Adrenal gland (tissue), 12 donors: ENCODE measurements around the gene NMRK1. TPM values are rescaled to one million over a fixed set of nuclear protein-coding genes. Genes with fewer than 3 reads are reported as not detected.

Experiments used
- DNase-seq, 7 donors: peaks; one replicate each; pipeline ENCODE4 v3.0.0-alpha.2; 2019 to 2020
- H3K27ac ChIP-seq, 5 donors: fragments of 200-600 bp; sonication (generic) in 4 of 5; 1 replicate in 3 of 5; 2 replicates in 2 of 5; pipeline versions ENCODE4 v1.5.1 to v1.8.0; 2016 to 2020; ENCODE audit warnings: mild to moderate bottlenecking in 1 of 5
- H3K27me3 ChIP-seq: fragments of 200-600 bp; 2 replicates; pipeline ENCODE4 v1.8.0; 2021
- H3K36me3 ChIP-seq, 2 donors: fragments of 200-600 bp; replicated peaks in 1 of 2; 1 replicate in 1 of 2; 2 replicates in 1 of 2; pipeline versions ENCODE4 v1.5.1 to v1.8.0; 2018 to 2022
- H3K4me1 ChIP-seq, 2 donors: fragments of 200-600 bp; replicated peaks in 1 of 2; 1 replicate in 1 of 2; 2 replicates in 1 of 2; pipeline versions ENCODE4 v1.5.1 to v1.8.0; 2018 to 2021
- H3K4me3 ChIP-seq, 4 donors: fragments of 200-600 bp; sonication (generic) in 3 of 4; one replicate each; pipeline ENCODE4 v1.5.1; 2016 to 2018
- H3K9me3 ChIP-seq, 3 donors: fragments of 200-600 bp; sonication (generic) in 1 of 3; replicated peaks in 1 of 3; 1 replicate in 2 of 3; 2 replicates in 1 of 3; pipeline versions ENCODE4 v1.5.1 to v1.8.0; 2016 to 2021
- POLR2A ChIP-seq, 2 donors: fragments of 450-650 bp; IDR thresholded peaks; one replicate each; pipeline ENCODE4 v1.6.1; 2017; ENCODE audit warnings: antibody characterized with exemption in 2 of 2, mild to moderate bottlenecking in 2 of 2, moderate library complexity in 1 of 2
- WGBS, 4 donors: extraction: QIAGEN DNeasy Blood & Tissue Kit in 2 of 4; methylation state at CpG; one replicate each; pipeline versions ENCODE4 v1.1.5 to v1.1.7; 2013 to 2017; 5-methylcytosine and 5-hydroxymethylcytosine counted together
- intact Hi-C, 2 donors: fragments of 100-400 bp; cut with DNase I; formaldehyde crosslinking; loops; one replicate each; pipeline versions ENCODE4 v1.14.1 to v1.15.0; 2022 to 2023
- polyA plus RNA-seq, 3 donors: library from polyadenylated mRNA; stranded (reverse); fragments of 200-250 nt in 2 of 3; fragments of 350-450 nt in 1 of 3; fragmentation: Illumina TruSeq in 1 of 3; extraction: RNeasy Lipid Tissue Mini Kit (QIAGEN cat#74804) in 1 of 3; gene quantifications; one replicate each; pipeline ENCODE4 v1.2.3, GENCODE V29; 2013 to 2014
- total RNA-seq, 9 donors: library from RNA; depleted of rRNA in 4 of 9; stranded (reverse); fragments of >200 nt in 4 of 9; fragments of 120-200 nt in 1 of 9; fragmentation: NEBNext Ultra II Directional in 1 of 9; extraction: Animal tissue kit (Norgen Biotek cat#: 25700) in 1 of 9; gene quantifications; one replicate each; pipeline versions ENCODE4 v1.1.0 to v1.2.4, GENCODE V29; 2013 to 2023
- TF ChIP-seq, protein P1 (sequence below), 6 experiments: fragments of 450-650 bp in 4 of 6; fragments of 200-600 bp in 2 of 6; sonication (generic) in 1 of 6; IDR thresholded peaks; 1 replicate in 5 of 6; 2 replicates in 1 of 6; pipeline versions ENCODE4 v1.5.1 to v1.8.0; 2016 to 2021; ENCODE audit warnings: antibody characterized with exemption in 6 of 6, mild to moderate bottlenecking in 2 of 6, moderate library complexity in 1 of 6
- donor health status: healthy with polysubstance abuse.
- donor health status: Bipolar disorder and iron deficiency.
- donor health status: DM: yes; HTN: yes; CAD: no.
- donor health status: DM: no; HTN: no; CAD: no.
- donor health status: DM: no; HTN: no; CAD: no.
- donor health status: DM: yes; HTN: yes; CAD: no.

The NMRK1 gene
- total and polyA plus RNA-seq, 12 donors, result 4.3 to 93.2 (median 21.3) TPM

DNA sequence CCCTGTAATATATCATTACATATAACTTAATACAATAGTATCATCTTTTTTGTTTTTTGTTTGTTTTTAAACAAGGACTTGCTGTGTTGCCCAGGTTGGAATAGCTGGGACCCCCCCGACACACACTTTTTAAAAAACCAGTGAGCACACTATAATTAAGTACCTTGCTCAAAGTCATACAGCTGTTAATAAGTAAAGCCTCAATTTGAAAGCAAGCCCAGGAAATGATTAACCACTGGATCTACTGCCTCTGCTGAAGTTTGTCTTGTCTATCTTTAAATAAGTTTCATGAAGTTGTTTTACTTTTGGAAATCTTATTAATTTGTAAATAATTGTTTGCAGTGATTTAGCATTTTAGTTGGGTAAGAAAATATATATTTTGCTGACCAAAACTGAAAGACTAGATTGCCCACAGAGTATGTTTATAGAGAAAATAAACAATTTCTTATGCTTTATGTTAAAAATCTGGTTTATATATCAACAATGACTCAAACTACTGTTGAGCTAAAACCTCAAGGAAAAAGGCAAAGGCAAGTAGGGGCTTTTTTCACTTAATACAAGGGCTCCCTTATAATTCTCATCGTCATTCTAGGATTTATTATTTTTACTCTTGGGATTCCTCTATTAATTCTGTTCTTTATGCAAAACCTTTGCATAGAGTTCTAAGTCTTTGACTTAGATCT is 54.0 kb downstream of the NMRK1 start:
- WGBS, 4 donors, result 69 to 83% (median 78%) methylated on average over 2 of the region's 2 CpGs
- peaks cover 0 to under 1% of the 10 kb centered on the region in 2 donors for H3K4me1 ChIP-seq
- no peak overlapping the region for H3K4me3 ChIP-seq
- no peak for DNase-seq
- no peaks in the 10 kb centered on the region for H3K27me3 ChIP-seq
- H3K9me3 ChIP-seq, result no peaks in the 10 kb centered on the region
- intact Hi-C loops, result no loop called here
- no peaks in the 10 kb centered on the region for H3K36me3 ChIP-seq
- no peak overlapping the region for H3K27ac ChIP-seq
- TF ChIP-seq POLR2A (IDR thresholded peaks at IDR 0.05), result no peak
- TF ChIP-seq, protein P1, sequence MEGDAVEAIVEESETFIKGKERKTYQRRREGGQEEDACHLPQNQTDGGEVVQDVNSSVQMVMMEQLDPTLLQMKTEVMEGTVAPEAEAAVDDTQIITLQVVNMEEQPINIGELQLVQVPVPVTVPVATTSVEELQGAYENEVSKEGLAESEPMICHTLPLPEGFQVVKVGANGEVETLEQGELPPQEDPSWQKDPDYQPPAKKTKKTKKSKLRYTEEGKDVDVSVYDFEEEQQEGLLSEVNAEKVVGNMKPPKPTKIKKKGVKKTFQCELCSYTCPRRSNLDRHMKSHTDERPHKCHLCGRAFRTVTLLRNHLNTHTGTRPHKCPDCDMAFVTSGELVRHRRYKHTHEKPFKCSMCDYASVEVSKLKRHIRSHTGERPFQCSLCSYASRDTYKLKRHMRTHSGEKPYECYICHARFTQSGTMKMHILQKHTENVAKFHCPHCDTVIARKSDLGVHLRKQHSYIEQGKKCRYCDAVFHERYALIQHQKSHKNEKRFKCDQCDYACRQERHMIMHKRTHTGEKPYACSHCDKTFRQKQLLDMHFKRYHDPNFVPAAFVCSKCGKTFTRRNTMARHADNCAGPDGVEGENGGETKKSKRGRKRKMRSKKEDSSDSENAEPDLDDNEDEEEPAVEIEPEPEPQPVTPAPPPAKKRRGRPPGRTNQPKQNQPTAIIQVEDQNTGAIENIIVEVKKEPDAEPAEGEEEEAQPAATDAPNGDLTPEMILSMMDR (IDR thresholded peaks at IDR 0.05), result no peak

DNA sequence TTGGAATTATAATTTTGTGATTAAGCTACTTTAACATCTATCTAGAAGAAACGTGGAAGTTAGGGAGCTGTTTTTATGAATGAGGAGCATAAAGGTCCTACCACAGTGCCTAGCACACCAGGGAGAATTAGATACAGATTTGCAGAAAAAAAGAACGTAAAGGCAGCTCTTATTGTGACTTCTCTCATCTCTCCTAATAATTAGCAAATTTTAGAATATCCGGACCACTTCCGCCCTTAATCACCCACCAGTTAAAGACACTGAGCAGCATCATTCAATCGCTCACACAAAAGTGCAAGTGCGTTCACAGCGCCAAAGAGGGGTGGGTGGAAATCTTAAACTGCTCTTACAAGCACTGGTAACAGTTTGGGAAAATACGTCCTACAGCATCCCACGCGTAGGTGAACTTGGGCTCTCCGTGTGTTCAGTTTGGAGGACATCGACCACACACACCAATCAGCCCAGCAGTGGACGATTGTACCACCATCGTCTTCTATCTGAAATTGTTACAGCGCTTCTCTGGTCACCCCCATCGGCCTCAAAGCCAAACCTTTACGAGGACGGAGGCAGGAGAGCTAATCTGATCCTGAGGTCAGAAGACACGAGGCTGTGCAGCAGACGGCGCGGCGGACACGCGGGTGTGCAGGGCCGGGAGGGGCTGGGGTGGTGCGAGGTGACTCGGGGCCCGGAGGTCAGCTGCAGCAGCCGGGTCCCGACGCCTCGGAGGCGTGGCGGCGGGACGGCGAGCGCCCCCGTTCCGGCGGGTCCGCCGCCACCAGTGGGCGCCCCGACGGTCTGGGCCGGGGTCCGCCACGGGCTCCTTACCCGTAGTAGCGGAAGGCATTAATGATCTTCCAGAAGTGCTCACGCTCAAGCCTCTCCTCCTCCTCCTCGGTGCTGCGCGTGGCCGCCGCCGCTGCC is 60.5 kb downstream of the NMRK1 start:
- intact Hi-C loops, result loop anchor here in 1 of 2 donors (10.0 kb wide), 1 partner anchor 57 kb away; the partner anchor contains the start of genes NMRK1 and OSTF1
- no peaks in the 10 kb centered on the region for H3K27me3 ChIP-seq
- 1 to 2% (median 1%) methylated on average over 17 to 59 of the region's 59 CpGs for WGBS, 4 donors
- peak; percentile 74 to 87 (median 79) for DNase-seq
- H3K27ac ChIP-seq, result peak overlapping the region; percentile 88 to 99 (median 98)
- TF ChIP-seq, protein P1 (IDR thresholded peaks at IDR 0.05), result no peak
- no peak for TF ChIP-seq POLR2A (IDR thresholded peaks at IDR 0.05)
- H3K36me3 ChIP-seq, result no peaks in the 10 kb centered on the region
- peaks cover 7 to 37% of the 10 kb centered on the region in 2 donors for H3K4me1 ChIP-seq
- no peaks in the 10 kb centered on the region for H3K9me3 ChIP-seq
- peak overlapping the region; percentile 64 to 81 (median 67) for H3K4me3 ChIP-seq

DNA sequence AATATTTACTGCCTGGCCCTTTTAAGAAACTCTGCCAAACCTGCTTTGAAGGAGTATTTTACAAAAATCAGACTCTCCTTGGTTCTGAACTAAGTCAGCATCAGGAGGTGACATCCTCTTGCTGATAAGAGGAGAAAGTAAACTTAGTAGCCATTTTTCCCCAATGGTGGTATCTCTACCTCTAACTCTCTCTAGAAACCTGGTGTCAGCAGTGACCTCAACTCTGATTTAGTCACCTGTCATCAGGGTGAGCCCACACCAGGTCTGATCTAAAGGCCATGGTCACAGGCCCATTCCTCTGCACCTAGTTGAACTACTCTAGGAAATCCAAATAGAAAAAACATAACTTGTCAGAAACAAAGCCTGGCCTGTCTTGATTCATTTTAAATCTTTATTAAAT is 64.1 kb downstream of the NMRK1 start:
- no peak overlapping the region for H3K27ac ChIP-seq
- TF ChIP-seq, protein P1 (IDR thresholded peaks at IDR 0.05), result no peak
- TF ChIP-seq POLR2A (IDR thresholded peaks at IDR 0.05), result no peak
- no peaks in the 10 kb centered on the region for H3K27me3 ChIP-seq
- no peak overlapping the region for H3K4me3 ChIP-seq
- H3K9me3 ChIP-seq, result no peaks in the 10 kb centered on the region
- intact Hi-C loops, result loop anchor here in 1 of 2 donors (10.0 kb wide), 1 partner anchor 61 kb away; the partner anchor contains the start of genes NMRK1 and OSTF1
- no peak for DNase-seq
- H3K36me3 ChIP-seq, result no peaks in the 10 kb centered on the region
- H3K4me1 ChIP-seq, result peaks cover 7 to 36% of the 10 kb centered on the region in 2 donors

DNA sequence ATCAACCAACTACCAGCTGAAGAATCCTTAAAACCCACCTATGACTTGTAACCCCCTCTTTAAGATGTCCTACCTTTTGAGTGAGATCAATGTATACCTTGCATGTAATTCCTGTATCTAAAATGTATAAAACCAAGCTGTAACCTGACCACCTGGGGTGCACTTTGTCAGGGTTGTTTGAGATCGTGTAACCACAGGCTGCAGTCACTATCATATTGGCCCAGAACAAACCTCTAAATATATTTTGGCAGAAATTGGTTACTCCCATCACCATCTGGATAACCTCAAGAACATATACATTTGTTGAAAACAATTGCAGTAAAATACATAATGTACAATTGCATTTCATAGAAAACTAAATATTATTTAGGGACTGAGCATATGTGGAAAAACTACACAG is 68.3 kb downstream of the NMRK1 start:
- no peaks in the 10 kb centered on the region for H3K27me3 ChIP-seq
- H3K36me3 ChIP-seq, result no peaks in the 10 kb centered on the region
- no peak overlapping the region for H3K27ac ChIP-seq
- 97 to 100% (median 99%) methylated on average over 1 of the region's 1 CpG for WGBS, 4 donors
- DNase-seq, result no peak
- TF ChIP-seq, protein P1 (IDR thresholded peaks at IDR 0.05), result no peak
- TF ChIP-seq POLR2A (IDR thresholded peaks at IDR 0.05), result no peak
- intact Hi-C loops, result loop anchor here in 1 of 2 donors (10.0 kb wide), 1 partner anchor 65 kb away; the partner anchor contains the start of genes NMRK1 and OSTF1
- peaks cover 0 to 13% of the 10 kb centered on the region in 2 donors for H3K4me1 ChIP-seq
- no peak overlapping the region for H3K4me3 ChIP-seq
- no peaks in the 10 kb centered on the region for H3K9me3 ChIP-seq
